Right renal pelvis (tissue), 4 donors: ENCODE data around the gene MRPS10. TPM values are rescaled to one million over a fixed set of nuclear protein-coding genes. Genes with fewer than 3 reads are reported as not detected.
"Not testable (repeated sequence)": the region's sequence is repeated elsewhere in the genome, so short reads cannot be mapped to it uniquely, and the experiment has no call there.

ENCODE experiments used
- DNase-seq, 4 donors: peaks; one replicate each; pipeline ENCODE4 v3.0.0-alpha.2; 2013; ENCODE audit warnings: low read depth in 4 of 4, low spot score in 3 of 4, missing footprints in 1 of 4
- polyA plus RNA-seq, 4 donors: library from polyadenylated mRNA; unstranded; fragments of 120-200 nt; gene quantifications; one replicate each; pipeline ENCODE4 v1.2.1, GENCODE V29; 2013; ENCODE audit not compliant: insufficient read length in 4 of 4

MRPS10 gene
- polyA plus RNA-seq, 4 donors, result 30.3 to 35.9 (median 32.2) TPM

DNA sequence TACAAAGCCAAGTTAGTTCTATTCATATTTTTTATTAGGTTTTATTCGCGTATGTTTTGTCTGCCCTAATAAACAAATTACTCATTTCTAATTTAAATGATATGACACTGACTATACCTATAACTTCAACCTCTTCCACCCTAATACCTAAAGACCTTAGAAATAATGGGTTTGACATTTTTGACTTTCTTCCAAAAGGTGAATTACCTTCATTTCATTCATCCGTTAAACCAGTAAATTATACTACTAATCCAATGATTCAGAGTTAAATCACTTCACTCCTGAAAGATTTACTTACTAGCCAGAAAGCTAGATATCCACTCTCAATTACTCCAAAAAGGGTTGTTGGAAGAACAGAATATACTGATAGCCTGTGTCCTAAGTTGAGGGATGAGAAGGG is 5.2 kb downstream of the MRPS10 start:
- no peak for DNase-seq

DNA sequence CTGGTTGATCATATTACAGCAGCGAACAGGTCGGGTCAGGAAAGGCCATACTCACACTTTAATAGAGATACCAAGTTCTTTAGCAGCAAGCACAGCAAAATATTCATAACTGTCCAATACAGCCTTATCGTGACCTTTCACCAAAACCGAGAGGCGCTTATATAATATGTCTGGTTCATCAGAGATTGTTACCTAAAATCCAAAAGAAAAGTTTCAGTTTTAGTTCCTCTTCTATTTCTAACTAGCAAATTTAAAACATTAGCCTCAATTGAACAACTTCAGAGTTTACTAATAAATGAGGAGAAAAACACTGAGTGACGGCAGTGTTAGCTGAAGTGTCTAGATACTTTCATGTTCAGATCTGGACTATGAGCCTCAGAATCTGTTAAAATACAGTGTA is 5.9 kb downstream of the MRPS10 start:
- DNase-seq, result no peak

DNA sequence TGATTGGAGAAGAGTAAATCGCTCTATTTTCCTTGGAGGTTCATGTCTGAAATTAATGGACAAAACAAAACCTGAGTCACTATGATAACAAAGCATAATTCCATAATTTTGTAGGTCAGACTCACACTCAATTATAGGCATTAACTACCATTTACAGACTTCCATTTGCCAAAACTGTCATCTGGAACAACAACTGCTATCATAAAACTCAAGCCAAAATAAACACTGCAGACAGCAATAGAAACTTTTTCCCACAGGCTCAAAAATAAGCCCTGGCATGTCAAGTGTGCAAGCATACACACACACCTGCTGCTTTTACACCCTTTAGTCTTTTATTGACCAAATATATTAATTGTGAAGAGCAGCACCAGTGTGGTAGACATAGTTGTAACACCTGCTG is 7.1 kb downstream of the MRPS10 start:
- no peak for DNase-seq

DNA sequence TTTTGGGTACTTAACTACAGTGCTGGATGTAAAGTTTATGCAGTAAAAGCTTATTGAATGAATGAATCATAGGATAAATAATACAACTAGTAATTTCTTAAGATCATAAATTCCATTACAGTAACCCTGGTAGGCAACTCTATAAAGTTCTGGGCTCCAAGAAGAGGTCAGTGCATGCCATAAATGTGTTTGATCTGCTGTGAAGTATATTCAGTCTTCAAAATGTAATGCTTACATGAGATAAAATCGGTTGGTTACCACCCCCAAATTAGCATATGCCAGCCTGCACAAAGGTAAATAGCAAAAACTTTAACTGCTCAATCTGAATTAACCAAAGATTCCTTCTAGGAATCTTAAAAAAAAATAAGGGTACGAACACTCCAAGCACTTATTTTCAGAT is 10.1 kb downstream of the MRPS10 start:
- not testable (repeated sequence) for DNase-seq

DNA sequence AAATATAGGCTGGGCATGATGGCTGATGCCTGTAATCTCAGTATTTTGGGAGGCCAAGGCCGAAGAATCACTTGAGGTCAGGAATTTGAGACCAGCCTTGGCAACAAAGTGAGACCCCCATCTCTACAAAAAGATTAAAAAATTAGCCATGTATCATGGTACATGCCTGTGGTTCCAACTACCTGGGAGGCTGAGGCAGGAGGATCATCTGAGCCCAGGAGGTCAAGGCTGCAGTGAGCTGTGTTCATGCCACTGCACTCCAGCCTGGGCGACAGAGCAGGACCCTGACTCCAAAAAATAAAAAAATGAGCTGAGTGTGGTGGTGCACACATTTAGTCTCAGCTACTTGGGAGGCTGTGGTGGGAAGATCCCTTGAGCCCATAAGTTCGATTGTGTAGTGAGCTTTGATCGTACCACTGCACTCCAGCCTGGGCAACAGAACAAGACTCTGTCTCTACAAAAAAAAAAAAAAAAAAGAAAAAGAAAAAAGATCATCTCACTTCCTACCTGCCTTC is 12.8 kb downstream of the MRPS10 start:
- no peak for DNase-seq

DNA sequence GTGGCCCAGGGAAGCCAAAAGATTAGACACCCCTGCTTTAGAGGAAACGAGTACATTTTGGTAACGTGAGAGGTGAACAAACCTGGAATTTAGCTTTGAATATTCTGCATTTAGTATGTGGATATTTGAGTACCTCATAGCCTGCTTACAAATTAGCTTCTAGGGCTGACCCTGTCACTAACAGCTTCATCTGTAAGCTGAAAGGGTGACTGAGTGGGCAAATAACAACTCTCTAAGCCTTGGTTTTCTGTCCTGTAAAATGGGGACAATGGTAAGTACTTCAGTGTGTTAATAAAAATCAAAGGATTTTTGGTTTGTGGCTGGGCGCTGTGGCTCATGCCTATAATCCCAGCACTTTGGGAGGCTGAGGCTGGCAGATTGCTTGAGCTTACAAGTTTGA is 14.5 kb downstream of the MRPS10 start:
- no peak for DNase-seq

DNA sequence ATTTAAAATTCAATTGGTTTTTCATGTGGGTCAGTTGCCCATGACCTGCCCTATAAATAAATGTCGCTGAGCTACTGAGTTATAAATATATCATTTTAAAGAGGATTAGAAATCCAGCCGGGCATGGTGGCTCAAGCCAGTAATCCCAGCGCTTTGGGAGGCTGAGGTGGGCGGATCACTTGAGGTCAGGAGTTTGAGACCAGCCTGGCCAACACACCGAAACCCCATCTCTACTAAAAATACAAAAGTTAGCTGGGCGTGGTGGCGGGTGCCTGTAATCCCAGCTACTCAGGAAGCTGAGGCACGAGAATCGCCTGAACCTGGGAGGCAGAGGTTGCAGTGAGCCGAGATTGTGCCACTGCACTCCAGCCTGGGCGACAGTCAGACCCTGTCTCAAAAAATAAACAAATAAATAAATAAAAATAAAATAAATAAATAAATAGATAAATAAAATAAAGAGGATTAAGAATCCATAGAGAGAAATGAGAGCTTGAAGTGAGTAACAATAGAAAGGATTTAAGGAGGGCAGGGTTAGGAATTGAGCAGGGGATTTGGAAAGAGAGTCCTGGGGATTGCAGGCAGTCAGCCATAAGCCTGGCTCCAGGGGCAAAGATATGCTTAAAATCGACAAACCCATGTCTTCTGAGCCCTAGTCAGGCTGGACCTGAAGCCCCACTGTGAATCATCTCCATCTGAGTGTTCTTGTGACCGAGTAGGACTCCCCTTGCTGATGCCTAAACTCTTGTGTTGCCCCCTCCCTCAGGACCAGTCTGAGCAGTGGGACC is 15.3 kb downstream of the MRPS10 start:
- DNase-seq, result not testable (repeated sequence)

DNA sequence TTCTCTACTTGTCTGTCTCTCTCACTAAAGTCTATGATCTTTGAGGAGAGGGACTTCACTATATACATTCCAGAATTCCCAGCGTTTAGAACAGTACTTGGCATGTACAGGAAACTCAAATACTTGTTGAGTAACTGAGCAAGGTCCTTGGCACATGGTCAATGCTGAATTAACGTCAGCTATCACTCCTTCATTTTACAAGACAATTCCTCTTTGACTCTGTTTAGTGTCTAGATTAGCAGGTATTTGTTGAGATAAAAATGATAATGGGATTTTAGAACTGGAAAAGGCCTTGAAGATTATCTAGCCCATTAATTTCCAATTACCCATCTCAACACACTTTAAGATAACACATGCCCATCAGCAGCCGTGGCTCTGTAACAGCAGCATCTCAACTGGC is 16.3 kb downstream of the MRPS10 start:
- no peak for DNase-seq

DNA sequence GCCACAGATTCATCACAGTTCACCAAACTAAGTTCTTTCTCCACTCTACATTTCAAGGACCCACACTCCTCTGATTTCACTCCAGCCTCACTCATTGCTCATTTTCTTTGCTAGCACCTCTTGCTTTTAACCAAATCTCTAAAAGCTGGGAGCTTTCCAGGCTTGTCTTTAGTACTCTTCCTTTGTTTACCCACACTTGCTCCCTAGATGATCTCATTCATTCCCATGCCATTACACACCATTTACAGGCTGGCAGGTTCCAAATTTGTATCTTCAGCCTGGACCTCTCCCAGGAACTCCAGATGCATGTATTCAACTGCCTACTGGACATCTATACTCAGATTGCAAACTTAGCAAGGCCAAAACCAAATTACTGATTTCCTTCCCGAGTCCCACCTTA is 17.6 kb downstream of the MRPS10 start:
- no peak for DNase-seq

DNA sequence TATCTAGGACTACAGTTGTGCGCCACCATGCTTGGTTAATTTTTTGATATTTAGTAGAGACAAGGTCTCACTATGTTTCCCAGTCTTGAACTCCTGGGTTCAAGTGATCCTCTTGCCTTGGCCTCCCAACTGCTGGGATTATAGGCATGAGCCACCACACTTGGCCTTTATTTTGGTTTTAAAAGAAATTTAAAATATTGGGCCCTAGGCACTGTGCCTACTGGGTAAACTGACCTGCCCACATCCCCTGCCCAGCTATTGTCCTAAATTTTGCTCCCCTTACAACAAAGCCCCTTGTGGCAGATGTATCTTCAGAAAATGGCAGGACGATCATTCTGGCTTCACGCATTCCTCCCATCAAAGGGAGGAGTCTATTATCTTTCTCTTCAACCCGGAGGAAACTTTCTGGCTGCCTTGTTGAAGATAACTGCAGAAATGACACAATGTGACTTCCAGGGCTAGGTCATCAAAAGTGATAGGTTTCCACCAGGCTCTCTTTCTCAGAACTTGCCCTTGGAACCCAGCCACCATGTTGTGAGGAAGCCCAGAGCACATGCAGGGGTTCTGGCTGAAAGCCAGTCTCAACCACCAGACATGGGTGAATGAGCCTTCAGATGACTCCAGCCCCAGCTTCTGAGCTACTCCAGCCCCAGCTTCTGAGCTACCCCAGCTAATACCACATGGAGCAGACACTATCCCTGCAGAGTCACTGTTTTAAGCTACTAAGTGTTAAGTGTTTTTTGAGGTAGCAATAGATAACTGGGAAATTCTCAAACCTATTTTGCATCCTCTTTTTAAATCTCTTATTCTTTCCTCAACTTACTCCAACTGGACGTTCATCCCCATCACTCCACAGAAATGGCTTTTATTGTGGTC is 18.3 kb downstream of the MRPS10 start:
- no peak for DNase-seq

DNA sequence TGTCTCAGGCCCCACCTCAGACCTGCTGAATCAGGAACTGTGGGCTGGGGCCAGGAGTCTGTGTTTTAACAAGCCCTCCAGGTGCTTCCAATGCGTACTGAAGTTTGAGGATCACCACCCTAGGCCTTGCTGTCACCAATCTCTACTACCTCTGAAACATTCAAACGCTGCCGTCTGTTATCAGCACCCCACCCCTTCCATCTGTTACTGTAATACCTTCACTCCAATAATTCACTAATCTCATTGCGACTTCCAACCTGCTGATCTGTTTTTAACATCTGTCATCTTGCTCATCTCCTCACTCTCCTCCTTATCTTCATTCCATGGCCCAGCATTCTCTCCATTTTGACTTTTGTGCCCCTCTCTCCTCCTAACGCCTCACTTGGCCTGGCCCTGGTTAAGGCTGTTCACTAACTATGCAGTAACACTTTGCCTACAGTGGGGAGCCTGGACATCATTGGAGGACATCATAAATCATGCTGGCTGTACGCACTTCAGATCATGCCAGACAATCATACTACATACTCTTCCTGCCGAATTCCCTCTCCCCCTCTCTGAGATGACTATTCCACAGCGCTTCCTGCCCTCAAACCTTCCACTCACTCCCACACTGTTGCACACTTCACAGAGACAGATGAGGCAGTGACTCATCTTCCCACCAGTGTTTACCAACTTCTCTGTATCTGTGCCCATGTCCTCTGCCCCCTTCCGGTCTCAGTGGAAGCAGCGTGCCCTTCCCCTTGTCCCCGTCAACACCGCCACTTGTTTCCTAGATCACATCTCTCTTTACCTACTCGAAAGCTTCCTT is 19.9 kb downstream of the MRPS10 start:
- no peak for DNase-seq

DNA sequence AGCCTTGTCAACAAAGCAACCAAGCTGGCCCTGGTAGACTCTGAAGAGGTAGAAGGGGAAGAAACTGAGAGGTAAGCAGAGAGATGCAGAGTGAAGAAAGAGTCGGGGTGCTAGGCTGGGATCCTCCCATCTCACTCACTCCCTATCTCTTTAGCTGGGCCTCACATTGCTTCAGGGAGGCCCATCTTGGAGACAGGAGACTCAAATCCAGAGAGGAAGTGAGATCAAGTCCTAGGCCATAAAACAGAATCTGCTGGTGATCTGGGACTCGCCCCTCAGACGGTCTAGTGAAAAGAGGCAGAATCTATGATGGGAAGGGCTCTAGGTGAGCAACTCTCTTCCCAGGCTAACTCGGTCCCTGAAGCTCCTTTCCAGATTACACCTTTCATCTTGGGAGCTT is 22.2 kb downstream of the MRPS10 start:
- no peak for DNase-seq

DNA sequence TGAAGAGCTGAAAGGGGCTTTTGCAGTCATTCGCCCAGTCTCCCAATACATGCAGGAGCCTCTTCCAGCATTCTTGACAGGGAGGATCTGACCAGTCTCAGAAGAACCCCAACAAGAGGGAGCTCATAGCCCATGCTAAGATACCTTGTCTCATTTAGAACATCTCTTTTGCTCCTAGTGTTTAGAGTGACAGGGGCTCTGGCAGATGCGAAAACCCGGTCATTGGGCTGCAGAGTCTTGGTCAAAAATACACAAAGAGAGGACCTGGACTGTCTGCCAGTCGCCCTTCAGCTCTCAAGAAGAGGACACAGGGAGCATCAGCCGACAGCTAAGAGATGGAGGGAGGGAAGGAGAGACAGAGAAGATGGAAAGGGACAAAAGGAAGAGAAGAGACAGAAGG is 23.6 kb downstream of the MRPS10 start:
- no peak for DNase-seq

DNA sequence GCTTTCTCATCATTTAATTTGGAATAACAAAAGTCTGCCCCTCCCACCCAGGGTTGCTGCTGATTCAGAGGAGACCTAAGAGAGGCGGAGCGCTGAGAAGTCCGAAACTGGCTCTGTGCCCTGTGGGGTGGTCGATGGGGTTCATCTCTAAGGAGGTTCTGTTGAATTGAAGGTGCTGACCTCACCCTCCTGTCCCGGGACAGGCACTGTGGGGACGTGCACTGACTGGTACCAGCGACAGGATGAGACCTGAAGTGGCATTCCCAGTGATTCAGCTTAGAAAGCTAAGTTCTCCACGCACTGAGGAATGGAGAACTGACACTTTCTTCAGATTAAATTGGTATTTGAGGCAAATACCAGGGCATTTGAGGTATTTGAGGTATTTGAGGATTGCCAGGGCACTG is 24.2 kb downstream of the MRPS10 start:
- no peak for DNase-seq

DNA sequence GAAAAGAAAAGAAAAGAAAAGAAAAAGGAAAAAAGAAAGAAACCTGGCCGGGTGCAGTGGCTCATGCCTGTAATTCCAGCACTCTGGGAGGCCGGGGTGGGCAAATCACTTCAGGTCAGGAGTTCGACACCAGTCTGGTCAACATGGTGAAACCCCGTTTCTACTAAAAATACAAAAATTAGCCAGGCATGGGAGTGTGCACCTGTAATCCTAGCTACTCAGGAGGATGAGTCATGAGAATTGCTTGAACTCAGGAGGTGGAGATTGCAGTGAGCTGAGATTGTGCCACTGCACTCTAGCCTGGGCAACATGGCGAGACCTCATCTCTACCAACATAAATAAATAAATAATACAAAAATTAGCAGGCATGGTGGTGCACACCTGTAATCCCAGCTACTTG is 25.3 kb downstream of the MRPS10 start:
- DNase-seq, result not testable (repeated sequence)

DNA sequence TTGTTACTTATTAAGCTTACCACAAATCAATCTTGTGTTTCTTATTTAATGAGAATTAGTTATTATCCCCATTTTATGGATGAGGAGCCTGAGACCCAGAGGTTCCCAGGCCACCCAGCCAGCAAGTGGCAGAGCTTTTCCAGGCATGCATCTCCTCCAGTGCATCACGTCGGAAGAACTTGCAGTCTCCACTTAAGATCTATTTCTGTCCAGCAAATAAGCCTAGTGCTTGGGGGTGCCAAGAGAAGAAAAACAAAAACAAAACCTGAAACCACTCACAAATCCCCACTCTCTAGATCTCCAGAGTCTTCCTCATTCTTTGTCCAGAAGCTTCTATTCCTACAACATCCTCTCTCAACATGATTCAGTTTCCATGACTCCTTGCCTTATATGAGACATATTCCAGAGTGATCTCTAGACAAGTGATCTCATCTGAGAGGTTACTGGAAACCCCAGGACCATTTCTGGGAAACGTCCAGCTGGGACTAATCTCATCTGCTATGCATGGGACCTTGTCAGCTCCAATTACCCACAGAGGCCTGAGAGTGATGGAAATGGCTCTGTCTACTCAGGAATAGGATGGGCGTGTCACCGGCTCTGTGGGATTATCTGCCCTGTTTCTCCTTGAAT is 27.0 kb downstream of the MRPS10 start:
- DNase-seq, result no peak

DNA sequence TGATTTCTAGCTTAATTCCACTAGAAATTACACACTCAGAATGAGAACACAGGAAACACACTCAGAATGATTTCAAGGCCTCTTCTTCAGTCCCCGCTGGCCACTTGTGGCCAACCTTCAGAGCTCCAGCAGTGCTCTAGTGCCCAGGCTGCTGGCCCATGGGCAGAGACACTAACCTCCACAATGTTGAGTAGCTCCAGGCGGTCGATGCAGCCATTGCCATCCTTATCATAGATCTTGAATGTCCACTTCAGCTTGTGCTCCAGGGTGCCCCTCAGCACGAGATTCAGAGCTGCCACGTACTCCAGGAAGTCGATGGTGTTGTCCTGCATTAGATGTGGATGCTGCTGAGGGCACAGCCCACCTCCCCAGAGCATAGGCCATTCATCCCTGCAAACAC is 29.3 kb downstream of the MRPS10 start:
- DNase-seq, result no peak

DNA sequence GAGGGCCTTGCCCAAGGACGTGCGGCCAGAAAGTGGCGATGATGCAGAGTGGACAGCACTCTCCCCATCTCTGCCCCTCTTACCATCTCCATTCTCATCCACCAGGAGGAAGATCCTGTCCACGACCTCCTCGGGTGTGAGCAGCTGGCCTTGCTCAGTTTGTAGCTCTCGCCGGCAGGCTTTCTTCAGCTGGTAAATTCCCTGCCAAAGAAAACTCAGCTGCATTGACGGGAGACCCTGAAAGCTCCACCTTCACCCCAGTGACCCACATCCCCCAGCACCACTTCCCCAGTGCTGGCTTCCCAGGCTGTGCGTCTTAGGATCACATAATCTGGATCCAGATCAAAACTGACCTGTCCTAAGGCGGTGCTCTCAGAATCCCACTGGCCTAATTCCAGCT is 32.1 kb downstream of the MRPS10 start:
- DNase-seq, result peak; percentile 47 to 58 (median 52)

DNA sequence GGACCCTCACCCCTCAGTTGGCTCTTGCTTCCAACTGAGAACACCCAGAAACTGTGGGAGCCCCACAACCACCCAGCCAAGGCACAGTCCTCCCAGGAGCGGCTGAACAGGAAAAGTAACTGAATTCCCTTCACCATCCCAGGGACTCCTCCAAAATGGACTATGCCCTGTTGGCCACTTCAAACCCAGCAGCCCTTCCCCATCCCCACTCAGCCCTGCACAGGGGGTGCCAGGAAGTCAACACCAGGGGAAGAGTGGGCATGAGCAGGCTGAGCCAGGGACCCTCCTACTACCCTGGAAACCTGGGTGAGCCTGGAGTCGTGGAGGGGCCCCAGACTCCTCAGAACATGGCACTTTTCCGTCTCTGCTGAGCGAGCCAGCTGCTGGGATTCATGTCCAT is 33.2 kb downstream of the MRPS10 start:
- DNase-seq, result no peak

DNA sequence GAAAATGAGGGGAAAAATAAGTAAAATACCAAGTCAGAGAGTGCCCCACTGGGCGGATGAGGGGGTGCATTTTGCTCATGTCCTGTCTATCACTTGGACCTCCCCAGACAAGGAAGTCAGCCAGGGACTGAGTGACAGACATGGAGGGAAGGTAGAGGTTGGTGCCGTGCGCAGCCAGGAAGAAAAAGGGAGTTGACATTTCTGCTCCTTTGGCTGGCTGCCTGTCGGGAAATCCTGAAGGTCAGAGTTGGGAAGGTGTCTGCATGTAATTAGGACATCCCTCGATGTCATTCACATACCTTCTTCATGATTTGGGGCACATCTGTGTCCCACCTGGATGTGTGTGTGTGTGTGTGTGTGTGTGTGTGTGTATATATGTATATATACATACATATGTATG is 35.6 kb downstream of the MRPS10 start:
- DNase-seq, result no peak

DNA sequence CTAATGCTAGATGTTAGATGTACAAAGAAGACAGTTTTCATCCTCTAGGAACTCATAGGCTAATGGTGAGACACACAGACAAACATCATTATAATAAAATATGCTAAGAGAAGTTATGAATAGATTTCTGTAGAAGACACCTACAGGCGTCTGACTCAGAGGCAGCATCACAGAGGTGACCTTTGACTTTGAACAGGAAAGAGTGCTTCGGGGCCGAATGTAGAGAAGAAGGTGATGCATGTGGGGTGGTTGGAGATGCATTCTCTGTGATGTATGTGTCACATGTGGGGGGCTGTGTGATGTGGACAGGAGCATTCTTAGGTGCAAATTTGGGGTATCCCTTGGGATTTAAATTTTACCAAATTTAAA is 37.7 kb downstream of the MRPS10 start:
- no peak for DNase-seq
